Measurements from ENCODE around the gene HS6ST3.

DNA sequence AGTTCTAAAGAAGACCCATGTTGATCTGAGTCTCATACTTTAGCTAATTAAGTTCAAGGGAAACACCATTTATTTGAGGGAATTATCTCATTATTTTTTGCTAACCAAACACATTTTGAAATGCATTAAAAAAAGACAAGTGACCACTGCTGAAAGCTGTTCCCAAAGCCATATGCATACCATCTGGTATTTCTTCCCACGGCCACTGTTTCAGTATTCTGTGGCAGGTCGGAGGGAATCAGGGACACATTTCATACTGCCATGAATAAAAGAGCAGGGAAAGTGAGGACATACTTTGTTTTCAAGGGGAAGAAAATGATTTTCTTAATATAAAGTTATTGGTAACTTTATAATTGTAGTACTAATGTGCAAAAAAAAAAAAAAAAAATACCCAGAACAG is 401.2 kb downstream of the HS6ST3 start:
- TF ChIP-seq, protein P1, sequence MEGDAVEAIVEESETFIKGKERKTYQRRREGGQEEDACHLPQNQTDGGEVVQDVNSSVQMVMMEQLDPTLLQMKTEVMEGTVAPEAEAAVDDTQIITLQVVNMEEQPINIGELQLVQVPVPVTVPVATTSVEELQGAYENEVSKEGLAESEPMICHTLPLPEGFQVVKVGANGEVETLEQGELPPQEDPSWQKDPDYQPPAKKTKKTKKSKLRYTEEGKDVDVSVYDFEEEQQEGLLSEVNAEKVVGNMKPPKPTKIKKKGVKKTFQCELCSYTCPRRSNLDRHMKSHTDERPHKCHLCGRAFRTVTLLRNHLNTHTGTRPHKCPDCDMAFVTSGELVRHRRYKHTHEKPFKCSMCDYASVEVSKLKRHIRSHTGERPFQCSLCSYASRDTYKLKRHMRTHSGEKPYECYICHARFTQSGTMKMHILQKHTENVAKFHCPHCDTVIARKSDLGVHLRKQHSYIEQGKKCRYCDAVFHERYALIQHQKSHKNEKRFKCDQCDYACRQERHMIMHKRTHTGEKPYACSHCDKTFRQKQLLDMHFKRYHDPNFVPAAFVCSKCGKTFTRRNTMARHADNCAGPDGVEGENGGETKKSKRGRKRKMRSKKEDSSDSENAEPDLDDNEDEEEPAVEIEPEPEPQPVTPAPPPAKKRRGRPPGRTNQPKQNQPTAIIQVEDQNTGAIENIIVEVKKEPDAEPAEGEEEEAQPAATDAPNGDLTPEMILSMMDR (IDR thresholded peaks at IDR 0.05) = no peak
- TF ChIP-seq POLR2A (IDR thresholded peaks at IDR 0.05) = no peak

Measured in adrenal gland (tissue), 5 donors.